ENCODE data around the gene NEXN.
A peak's percentile ranks its signal among the peaks of the same experiment; 100 is the strongest.
"Not testable (repeated sequence)": the region's sequence is repeated elsewhere in the genome, so short reads cannot be mapped to it uniquely, and the experiment has no call there.

The NEXN gene

GRCh38 chr1:77881061-77881460 is 7.4 kb upstream of the NEXN start:
- Mint-ChIP-seq H3K36me3 (ENCODE audit: insufficient read depth) (peaks cover 19% of the 10 kb centered on the region), H3K9me3 (no peaks in the 10 kb centered on the region), H3K27ac (no peak overlapping the region), H3K27me3 (peaks cover 6 to 10% of the 10 kb centered on the region in 2 donors), H3K4me3 (no peak overlapping the region), H3K4me1 (ENCODE audit: low read depth in 2 of 2) (no peaks in the 10 kb centered on the region)
- DNase-seq: no peak
- no peak for ATAC-seq (replicated peaks)

- Mint-ChIP-seq H3K4me3 (no peak overlapping the region), H3K4me1 (ENCODE audit: low read depth in 2 of 2) (peaks cover 3 to 7% of the 10 kb centered on the region in 2 donors), H3K36me3 (ENCODE audit: insufficient read depth) (peaks cover 16% of the 10 kb centered on the region), H3K27ac (no peak overlapping the region), H3K27me3 (peaks cover 15 to 22% of the 10 kb centered on the region in 2 donors), H3K9me3 (no peaks in the 10 kb centered on the region)
- DNase-seq (no peak), ATAC-seq (replicated peaks) (peak; percentile 51)
These were observed 6.0 kb upstream of the NEXN start for GRCh38 chr1:77882411-77882810.

- peak; percentile 68 for ATAC-seq (replicated peaks)
- DNase-seq: peak in 1 of 3 experiments; percentile 1
- H3K27me3 Mint-ChIP-seq: peaks cover 24 to 35% of the 10 kb centered on the region in 2 donors
- H3K27ac Mint-ChIP-seq: no peak overlapping the region
- no peaks in the 10 kb centered on the region for H3K36me3 Mint-ChIP-seq (ENCODE audit: insufficient read depth)
- H3K9me3 Mint-ChIP-seq: no peaks in the 10 kb centered on the region
- H3K4me3 Mint-ChIP-seq: peak overlapping the region; percentile 64 to 77
- peaks cover 11% of the 10 kb centered on the region in 2 donors for H3K4me1 Mint-ChIP-seq (ENCODE audit: low read depth in 2 of 2)
These were observed 588 bp downstream of the NEXN start for GRCh38 chr1:77888781-77889642.

- ATAC-seq (replicated peaks) (no peak), DNase-seq (no peak)
- peaks cover 24 to 35% of the 10 kb centered on the region in 2 donors for H3K27me3 Mint-ChIP-seq
- H3K36me3 Mint-ChIP-seq (ENCODE audit: insufficient read depth): no peaks in the 10 kb centered on the region
- H3K4me3 Mint-ChIP-seq: no peak overlapping the region
- no peak overlapping the region for H3K27ac Mint-ChIP-seq
- peaks cover 11% of the 10 kb centered on the region in 2 donors for H3K4me1 Mint-ChIP-seq (ENCODE audit: low read depth in 2 of 2)
- no peaks in the 10 kb centered on the region for H3K9me3 Mint-ChIP-seq
These were observed 1.2 kb downstream of the NEXN start for GRCh38 chr1:77889671-77890070.

- DNase-seq (no peak), ATAC-seq (replicated peaks) (no peak)
- peaks cover 18 to 23% of the 10 kb centered on the region in 2 donors for H3K27me3 Mint-ChIP-seq
- H3K27ac Mint-ChIP-seq: no peak overlapping the region
- no peaks in the 10 kb centered on the region for H3K9me3 Mint-ChIP-seq
- H3K4me3 Mint-ChIP-seq: no peak overlapping the region
- H3K36me3 Mint-ChIP-seq (ENCODE audit: insufficient read depth): no peaks in the 10 kb centered on the region
- H3K4me1 Mint-ChIP-seq (ENCODE audit: low read depth in 2 of 2): peaks cover 11% of the 10 kb centered on the region in 2 donors
These were observed 2.8 kb downstream of the NEXN start for GRCh38 chr1:77891200-77891599.

- Mint-ChIP-seq H3K36me3 (ENCODE audit: insufficient read depth) (no peaks in the 10 kb centered on the region), H3K27ac (no peak overlapping the region), H3K27me3 (no peaks in the 10 kb centered on the region), H3K9me3 (no peaks in the 10 kb centered on the region), H3K4me3 (no peak overlapping the region), H3K4me1 (ENCODE audit: low read depth in 2 of 2) (no peaks in the 10 kb centered on the region)
- ATAC-seq (replicated peaks): no peak
- DNase-seq: no peak
These were observed 11.4 kb downstream of the NEXN start for GRCh38 chr1:77899647-77900320.

- Mint-ChIP-seq H3K9me3 (no peaks in the 10 kb centered on the region), H3K4me1 (ENCODE audit: low read depth in 2 of 2) (no peaks in the 10 kb centered on the region)
These were observed 12.4 kb downstream of the NEXN start for GRCh38 chr1:77900687-77901293.

GRCh38 chr1:77905603-77906002 is 17.2 kb downstream of the NEXN start:
- DNase-seq (no peak), ATAC-seq (replicated peaks) (no peak)
- no peaks in the 10 kb centered on the region for H3K4me1 Mint-ChIP-seq (ENCODE audit: low read depth in 2 of 2)
- H3K4me3 Mint-ChIP-seq: no peak overlapping the region
- H3K9me3 Mint-ChIP-seq: no peaks in the 10 kb centered on the region
- H3K36me3 Mint-ChIP-seq (ENCODE audit: insufficient read depth): no peaks in the 10 kb centered on the region
- no peak overlapping the region for H3K27ac Mint-ChIP-seq
- H3K27me3 Mint-ChIP-seq: peaks cover 0 to 6% of the 10 kb centered on the region in 2 donors

More at GRCh38 chr1:77900687-77901293, 12.4 kb downstream of the NEXN start:
- DNase-seq (no peak), ATAC-seq (replicated peaks) (no peak)
- no peak overlapping the region for H3K4me3 Mint-ChIP-seq
- H3K27me3 Mint-ChIP-seq: no peaks in the 10 kb centered on the region
- H3K36me3 Mint-ChIP-seq (ENCODE audit: insufficient read depth): no peaks in the 10 kb centered on the region
- no peak overlapping the region for H3K27ac Mint-ChIP-seq

GRCh38 chr1:77906019-77906545 is 17.7 kb downstream of the NEXN start:
- ATAC-seq (replicated peaks) (no peak), DNase-seq (no peak)
- Mint-ChIP-seq H3K4me3 (no peak overlapping the region), H3K27me3 (peaks cover 0 to 6% of the 10 kb centered on the region in 2 donors), H3K4me1 (ENCODE audit: low read depth in 2 of 2) (no peaks in the 10 kb centered on the region), H3K27ac (no peak overlapping the region), H3K36me3 (ENCODE audit: insufficient read depth) (no peaks in the 10 kb centered on the region), H3K9me3 (no peaks in the 10 kb centered on the region)

- no peaks in the 10 kb centered on the region for H3K4me1 Mint-ChIP-seq (ENCODE audit: low read depth in 2 of 2)
- no peak for DNase-seq
- no peak overlapping the region for H3K4me3 Mint-ChIP-seq
- no peaks in the 10 kb centered on the region for H3K36me3 Mint-ChIP-seq (ENCODE audit: insufficient read depth)
- no peak overlapping the region for H3K27ac Mint-ChIP-seq
- no peaks in the 10 kb centered on the region for H3K9me3 Mint-ChIP-seq
- no peak for ATAC-seq (replicated peaks)
- peaks cover 0 to 6% of the 10 kb centered on the region in 2 donors for H3K27me3 Mint-ChIP-seq
These were observed 18.2 kb downstream of the NEXN start for GRCh38 chr1:77906624-77907023.

- H3K4me1 Mint-ChIP-seq (ENCODE audit: low read depth in 2 of 2): no peaks in the 10 kb centered on the region
- no peak overlapping the region for H3K4me3 Mint-ChIP-seq
These were observed 21.7 kb downstream of the NEXN start for GRCh38 chr1:77910116-77910515.

GRCh38 chr1:77918918-77919317 is 30.5 kb downstream of the NEXN start:
- H3K27ac Mint-ChIP-seq; H3K9me3 Mint-ChIP-seq; ATAC-seq (replicated peaks); DNase-seq; H3K4me3 Mint-ChIP-seq; H3K27me3 Mint-ChIP-seq; H3K36me3 Mint-ChIP-seq (ENCODE audit: insufficient read depth); H3K4me1 Mint-ChIP-seq (ENCODE audit: low read depth in 2 of 2): not testable (repeated sequence)

More at GRCh38 chr1:77910116-77910515, 21.7 kb downstream of the NEXN start:
- ATAC-seq (replicated peaks): no peak
- no peak for DNase-seq
- no peaks in the 10 kb centered on the region for H3K36me3 Mint-ChIP-seq (ENCODE audit: insufficient read depth)
- H3K27ac Mint-ChIP-seq: no peak overlapping the region
- H3K27me3 Mint-ChIP-seq: peaks cover 0 to 6% of the 10 kb centered on the region in 2 donors
- no peaks in the 10 kb centered on the region for H3K9me3 Mint-ChIP-seq

GRCh38 chr1:77925518-77925917 is 37.1 kb downstream of the NEXN start:
- DNase-seq: no peak
- no peak overlapping the region for H3K4me3 Mint-ChIP-seq
- H3K27me3 Mint-ChIP-seq: peaks cover 0 to 4% of the 10 kb centered on the region in 2 donors
- no peaks in the 10 kb centered on the region for H3K36me3 Mint-ChIP-seq (ENCODE audit: insufficient read depth)
- no peak for ATAC-seq (replicated peaks)
- no peaks in the 10 kb centered on the region for H3K9me3 Mint-ChIP-seq
- no peak overlapping the region for H3K27ac Mint-ChIP-seq
- H3K4me1 Mint-ChIP-seq (ENCODE audit: low read depth in 2 of 2): peaks cover 0 to 11% of the 10 kb centered on the region in 2 donors
